ENCODE data around the gene RRAGC.
"Not testable (repeated sequence)": the region's sequence is repeated elsewhere in the genome, so short reads cannot be mapped to it uniquely, and the experiment has no call there.

DNA sequence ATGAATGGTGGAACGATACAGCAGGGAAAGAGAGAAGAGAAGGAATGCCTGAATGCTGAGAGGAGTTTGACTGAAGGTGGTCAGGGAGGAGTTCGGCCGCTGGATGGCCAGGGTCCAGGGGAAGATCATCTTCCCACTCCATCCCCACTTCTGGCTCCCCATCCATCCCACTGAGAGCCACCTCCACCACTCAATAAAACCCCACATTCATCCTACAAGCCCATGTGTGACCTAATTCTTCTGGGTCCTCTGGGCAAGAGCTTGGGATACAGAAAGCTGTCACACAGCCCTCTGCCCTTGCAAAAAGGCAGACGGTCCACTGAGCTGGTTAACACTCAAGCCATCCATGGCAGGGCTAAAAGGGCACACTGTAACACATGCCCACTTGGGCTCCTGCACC is 48.1 kb downstream of the RRAGC start:
- TF ChIP-seq, protein P1, sequence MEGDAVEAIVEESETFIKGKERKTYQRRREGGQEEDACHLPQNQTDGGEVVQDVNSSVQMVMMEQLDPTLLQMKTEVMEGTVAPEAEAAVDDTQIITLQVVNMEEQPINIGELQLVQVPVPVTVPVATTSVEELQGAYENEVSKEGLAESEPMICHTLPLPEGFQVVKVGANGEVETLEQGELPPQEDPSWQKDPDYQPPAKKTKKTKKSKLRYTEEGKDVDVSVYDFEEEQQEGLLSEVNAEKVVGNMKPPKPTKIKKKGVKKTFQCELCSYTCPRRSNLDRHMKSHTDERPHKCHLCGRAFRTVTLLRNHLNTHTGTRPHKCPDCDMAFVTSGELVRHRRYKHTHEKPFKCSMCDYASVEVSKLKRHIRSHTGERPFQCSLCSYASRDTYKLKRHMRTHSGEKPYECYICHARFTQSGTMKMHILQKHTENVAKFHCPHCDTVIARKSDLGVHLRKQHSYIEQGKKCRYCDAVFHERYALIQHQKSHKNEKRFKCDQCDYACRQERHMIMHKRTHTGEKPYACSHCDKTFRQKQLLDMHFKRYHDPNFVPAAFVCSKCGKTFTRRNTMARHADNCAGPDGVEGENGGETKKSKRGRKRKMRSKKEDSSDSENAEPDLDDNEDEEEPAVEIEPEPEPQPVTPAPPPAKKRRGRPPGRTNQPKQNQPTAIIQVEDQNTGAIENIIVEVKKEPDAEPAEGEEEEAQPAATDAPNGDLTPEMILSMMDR (conservative IDR thresholded peaks at IDR 0.05 in 1 of 2, IDR thresholded peaks at IDR 0.05 in 1 of 2; ENCODE audit: extremely low read depth in 1 of 2, insufficient read depth in 1 of 2, low read depth in 1 of 2, low read length in 2 of 2): not testable (repeated sequence)
- not testable (repeated sequence) for TF ChIP-seq EZH2 (IDR thresholded peaks at IDR 0.05; ENCODE audit: borderline replicate concordance, low read length)
